ENCODE data around the gene BEND7. TPM values are rescaled to one million over a fixed set of nuclear protein-coding genes. Genes with fewer than 3 reads are reported as not detected.
A peak's percentile ranks its signal among the peaks of the same experiment; 100 is the strongest.

The BEND7 gene
- polyA plus RNA-seq, 1 of the 3 experiments (the other 2 are of a cell fraction), result 9.2 TPM

DNA sequence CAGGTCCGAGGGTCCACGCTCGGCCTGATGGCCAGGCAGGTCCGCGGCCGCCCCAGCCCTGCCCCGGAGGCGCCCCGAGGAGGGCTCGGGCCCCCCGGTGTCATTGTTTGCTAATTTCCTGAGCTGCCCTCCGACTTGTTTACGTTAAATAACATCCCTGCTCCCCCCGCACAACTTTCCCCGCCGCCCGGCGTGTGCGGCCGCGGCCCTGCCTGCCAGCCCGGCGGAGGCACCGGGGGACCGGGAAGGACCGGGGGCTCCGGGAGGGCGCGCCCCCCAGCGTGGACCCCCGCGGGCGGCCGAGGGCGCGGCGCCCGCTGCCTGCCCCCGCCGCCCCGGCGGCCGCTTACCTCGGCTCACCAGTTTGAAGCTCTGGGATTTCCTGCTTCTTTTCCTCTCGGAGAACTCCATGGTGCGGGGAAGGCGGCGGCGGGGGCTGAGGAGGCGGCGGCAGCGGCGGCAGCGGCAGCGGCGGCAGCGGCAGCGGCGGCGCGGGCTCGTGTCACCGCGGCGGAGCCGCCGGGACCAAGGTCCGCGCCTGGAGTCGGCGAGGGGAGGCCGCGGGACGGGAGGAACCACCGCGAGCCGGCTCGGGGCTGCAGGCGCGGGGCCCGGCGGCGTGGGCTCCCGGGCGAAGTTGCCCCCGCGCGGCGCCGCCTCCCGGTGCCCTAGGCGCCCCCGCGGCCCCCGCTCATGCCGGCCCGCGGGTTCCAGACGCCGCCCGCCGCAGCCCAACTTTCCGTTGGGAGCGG, 515 bp downstream of the BEND7 start:
- Histone ChIP-seq H3K27me3 (ENCODE audit: insufficient read depth) (no peaks in the 10 kb centered on the region), H3K9me3 (no peaks in the 10 kb centered on the region), H3K9ac (peak overlapping the region; percentile 62), H3F3A (replicated peaks; ENCODE audit: insufficient read depth) (peaks cover 13% of the 10 kb centered on the region), H3K36me3 (replicated peaks in 1 of 2; ENCODE audit: control insufficient read depth in 1 of 2, insufficient read depth in 2 of 2, low read length in 1 of 2) (peaks cover 0 to 2% of the 10 kb centered on the region in 2 experiments), H3K27ac (ENCODE audit: low read depth in 2 of 2, low read length in 1 of 2) (peak overlapping the region; percentile 11 to 48; a peak in 3 of 4 replicates), H2AFZ (ENCODE audit: low read depth) (peak overlapping the region; percentile 52), H3K79me2 (ENCODE audit: insufficient read depth) (peaks cover 26% of the 10 kb centered on the region; the same call in 1 of the 2 replicates), H3K4me2 (peak overlapping the region; percentile 77), H4K20me1 (ENCODE audit: insufficient read depth) (no peaks in the 10 kb centered on the region), H3K4me1 (ENCODE audit: control insufficient read depth in 1 of 2, insufficient read depth in 2 of 2, low read depth in 1 of 2, low read length in 1 of 2) (peaks cover 6 to 15% of the 10 kb centered on the region in 2 experiments; a peak in 3 of 4 replicates), H3K4me3 (ENCODE audit: low read depth in 2 of 2, low read length in 1 of 2) (peak overlapping the region; percentile 63 to 82), H3K9me2 (no peaks in the 10 kb centered on the region)
- CTCF ChIA-PET, result interaction anchor here (0.8 to 2.9 kb wide), 6 partner anchors 9 to 156 kb away, joined by 3 to 17 read pairs (median 5); partner anchors contain the start of gene PRPF18
- POLR2A ChIA-PET, result no interaction called here
- TF ChIP-seq FOSL2 (IDR thresholded peaks at IDR 0.05; ENCODE audit: borderline replicate concordance, low read depth) (no peak), GATA2 (CRISPR knock-in tag; IDR thresholded peaks at IDR 0.05) (no peak), RCOR1 (IDR thresholded peaks at IDR 0.05; ENCODE audit: low read length) (no peak), RFX5 (IDR thresholded peaks at IDR 0.05; ENCODE audit: low read length) (no peak), CHD2 (IDR thresholded peaks at IDR 0.05; ENCODE audit: low read length, partially characterized antibody) (no peak), YY1 (IDR thresholded peaks at IDR 0.05; ENCODE audit: low read depth) (no peak), JUND (IDR thresholded peaks at IDR 0.05) (no peak), MXI1 (IDR thresholded peaks at IDR 0.05; ENCODE audit: low read depth, low read length) (no peak; the same call in 1 of the 2 replicates), SMC3 (IDR thresholded peaks at IDR 0.05; ENCODE audit: low read depth, low read length) (no peak)
- TF ChIP-seq, protein P1, sequence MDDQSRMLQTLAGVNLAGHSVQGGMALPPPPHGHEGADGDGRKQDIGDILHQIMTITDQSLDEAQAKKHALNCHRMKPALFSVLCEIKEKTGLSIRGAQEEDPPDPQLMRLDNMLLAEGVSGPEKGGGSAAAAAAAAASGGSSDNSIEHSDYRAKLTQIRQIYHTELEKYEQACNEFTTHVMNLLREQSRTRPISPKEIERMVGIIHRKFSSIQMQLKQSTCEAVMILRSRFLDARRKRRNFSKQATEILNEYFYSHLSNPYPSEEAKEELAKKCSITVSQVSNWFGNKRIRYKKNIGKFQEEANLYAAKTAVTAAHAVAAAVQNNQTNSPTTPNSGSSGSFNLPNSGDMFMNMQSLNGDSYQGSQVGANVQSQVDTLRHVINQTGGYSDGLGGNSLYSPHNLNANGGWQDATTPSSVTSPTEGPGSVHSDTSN (IDR thresholded peaks at IDR 0.05), result no peak
- TF ChIP-seq, protein P2, sequence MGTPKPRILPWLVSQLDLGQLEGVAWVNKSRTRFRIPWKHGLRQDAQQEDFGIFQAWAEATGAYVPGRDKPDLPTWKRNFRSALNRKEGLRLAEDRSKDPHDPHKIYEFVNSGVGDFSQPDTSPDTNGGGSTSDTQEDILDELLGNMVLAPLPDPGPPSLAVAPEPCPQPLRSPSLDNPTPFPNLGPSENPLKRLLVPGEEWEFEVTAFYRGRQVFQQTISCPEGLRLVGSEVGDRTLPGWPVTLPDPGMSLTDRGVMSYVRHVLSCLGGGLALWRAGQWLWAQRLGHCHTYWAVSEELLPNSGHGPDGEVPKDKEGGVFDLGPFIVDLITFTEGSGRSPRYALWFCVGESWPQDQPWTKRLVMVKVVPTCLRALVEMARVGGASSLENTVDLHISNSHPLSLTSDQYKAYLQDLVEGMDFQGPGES (IDR thresholded peaks at IDR 0.05; ENCODE audit: low read depth, low read length), result no peak
- TF ChIP-seq, protein P3, sequence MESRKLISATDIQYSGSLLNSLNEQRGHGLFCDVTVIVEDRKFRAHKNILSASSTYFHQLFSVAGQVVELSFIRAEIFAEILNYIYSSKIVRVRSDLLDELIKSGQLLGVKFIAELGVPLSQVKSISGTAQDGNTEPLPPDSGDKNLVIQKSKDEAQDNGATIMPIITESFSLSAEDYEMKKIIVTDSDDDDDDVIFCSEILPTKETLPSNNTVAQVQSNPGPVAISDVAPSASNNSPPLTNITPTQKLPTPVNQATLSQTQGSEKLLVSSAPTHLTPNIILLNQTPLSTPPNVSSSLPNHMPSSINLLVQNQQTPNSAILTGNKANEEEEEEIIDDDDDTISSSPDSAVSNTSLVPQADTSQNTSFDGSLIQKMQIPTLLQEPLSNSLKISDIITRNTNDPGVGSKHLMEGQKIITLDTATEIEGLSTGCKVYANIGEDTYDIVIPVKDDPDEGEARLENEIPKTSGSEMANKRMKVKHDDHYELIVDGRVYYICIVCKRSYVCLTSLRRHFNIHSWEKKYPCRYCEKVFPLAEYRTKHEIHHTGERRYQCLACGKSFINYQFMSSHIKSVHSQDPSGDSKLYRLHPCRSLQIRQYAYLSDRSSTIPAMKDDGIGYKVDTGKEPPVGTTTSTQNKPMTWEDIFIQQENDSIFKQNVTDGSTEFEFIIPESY (IDR thresholded peaks at IDR 0.05; ENCODE audit: borderline replicate concordance, low read depth), result no peak
- 1% methylated on average over 25 of the region's 104 CpGs for WGBS (ENCODE audit: low lambda C conversion rate)
- DNase-seq, result peak; percentile 83

DNA sequence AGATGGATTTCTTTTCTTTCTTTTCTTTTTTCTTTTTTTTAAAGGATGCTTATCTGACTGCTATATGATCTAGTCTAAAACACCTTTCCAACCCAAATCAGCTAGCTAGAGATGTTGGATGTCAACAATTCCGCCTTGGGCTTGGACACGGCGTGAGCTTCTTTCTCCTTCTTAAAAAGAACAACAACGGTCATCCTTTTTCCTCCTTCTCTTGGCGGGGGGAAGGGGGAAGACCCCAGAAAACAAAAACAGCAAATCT, 1.0 kb downstream of the BEND7 start:
- peak overlapping the region in 1 of 2 experiments; percentile 48; a peak in 3 of 4 replicates for H3K27ac ChIP-seq (ENCODE audit: low read depth in 2 of 2, low read length in 1 of 2)
- 29% methylated on average over 5 of the region's 5 CpGs for WGBS (ENCODE audit: low lambda C conversion rate)
- H3K79me2 ChIP-seq (ENCODE audit: insufficient read depth), result peaks cover 31% of the 10 kb centered on the region; the same call in 1 of the 2 replicates
- TF ChIP-seq, protein P2 (IDR thresholded peaks at IDR 0.05; ENCODE audit: low read depth, low read length), result no peak
- TF ChIP-seq SMC3 (IDR thresholded peaks at IDR 0.05; ENCODE audit: low read depth, low read length) (no peak), MEF2A (IDR thresholded peaks at IDR 0.05; ENCODE audit: borderline replicate concordance, low read depth) (no peak), YY1 (IDR thresholded peaks at IDR 0.05; ENCODE audit: low read depth) (no peak), FOXM1 (IDR thresholded peaks at IDR 0.05; ENCODE audit: low read depth) (no peak), RCOR1 (IDR thresholded peaks at IDR 0.05; ENCODE audit: low read length) (no peak), NFIC (IDR thresholded peaks at IDR 0.05; ENCODE audit: borderline replicate concordance) (no peak), TCF12 (IDR thresholded peaks at IDR 0.05) (no peak), TAF1 (IDR thresholded peaks at IDR 0.05; ENCODE audit: borderline replicate concordance, low read depth, low read length) (no peak), MXI1 (IDR thresholded peaks at IDR 0.05; ENCODE audit: low read depth, low read length) (no peak), EZH2phosphoT487 (IDR thresholded peaks at IDR 0.05; ENCODE audit: borderline replicate concordance, low read depth) (no peak)
- TF ChIP-seq, protein P4, sequence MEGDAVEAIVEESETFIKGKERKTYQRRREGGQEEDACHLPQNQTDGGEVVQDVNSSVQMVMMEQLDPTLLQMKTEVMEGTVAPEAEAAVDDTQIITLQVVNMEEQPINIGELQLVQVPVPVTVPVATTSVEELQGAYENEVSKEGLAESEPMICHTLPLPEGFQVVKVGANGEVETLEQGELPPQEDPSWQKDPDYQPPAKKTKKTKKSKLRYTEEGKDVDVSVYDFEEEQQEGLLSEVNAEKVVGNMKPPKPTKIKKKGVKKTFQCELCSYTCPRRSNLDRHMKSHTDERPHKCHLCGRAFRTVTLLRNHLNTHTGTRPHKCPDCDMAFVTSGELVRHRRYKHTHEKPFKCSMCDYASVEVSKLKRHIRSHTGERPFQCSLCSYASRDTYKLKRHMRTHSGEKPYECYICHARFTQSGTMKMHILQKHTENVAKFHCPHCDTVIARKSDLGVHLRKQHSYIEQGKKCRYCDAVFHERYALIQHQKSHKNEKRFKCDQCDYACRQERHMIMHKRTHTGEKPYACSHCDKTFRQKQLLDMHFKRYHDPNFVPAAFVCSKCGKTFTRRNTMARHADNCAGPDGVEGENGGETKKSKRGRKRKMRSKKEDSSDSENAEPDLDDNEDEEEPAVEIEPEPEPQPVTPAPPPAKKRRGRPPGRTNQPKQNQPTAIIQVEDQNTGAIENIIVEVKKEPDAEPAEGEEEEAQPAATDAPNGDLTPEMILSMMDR (IDR thresholded peaks at IDR 0.05), result no peak

More for the DNA sequence above, 1.0 kb downstream of the BEND7 start:
- DNase-seq, result no peak
- peak overlapping the region; percentile 52 for H2AFZ ChIP-seq (ENCODE audit: low read depth)
- no peaks in the 10 kb centered on the region for H4K20me1 ChIP-seq (ENCODE audit: insufficient read depth)
- peaks cover 0 to 6% of the 10 kb centered on the region in 2 experiments for H3K36me3 ChIP-seq (replicated peaks in 1 of 2; ENCODE audit: control insufficient read depth in 1 of 2, insufficient read depth in 2 of 2, low read length in 1 of 2)
- no peaks in the 10 kb centered on the region for H3K9me3 ChIP-seq
- H3K27me3 ChIP-seq (ENCODE audit: insufficient read depth), result no peaks in the 10 kb centered on the region
- peaks cover 6 to 15% of the 10 kb centered on the region in 2 experiments; a peak in 3 of 4 replicates for H3K4me1 ChIP-seq (ENCODE audit: control insufficient read depth in 1 of 2, insufficient read depth in 2 of 2, low read depth in 1 of 2, low read length in 1 of 2)
- H3K4me2 ChIP-seq, result peak overlapping the region; percentile 77
- ChIA-PET POLR2A (no interaction called here), CTCF (interaction anchor here (1.2 to 2.9 kb wide), 4 partner anchors 9 to 155 kb away, joined by 3 to 17 read pairs (median 6); no protein-coding TSS in a partner anchor)
- peak overlapping the region; percentile 63 to 82 for H3K4me3 ChIP-seq (ENCODE audit: low read depth in 2 of 2, low read length in 1 of 2)
- H3F3A ChIP-seq (replicated peaks; ENCODE audit: insufficient read depth), result peaks cover 13% of the 10 kb centered on the region
- H3K9me2 ChIP-seq, result no peaks in the 10 kb centered on the region
- H3K9ac ChIP-seq, result peak overlapping the region; percentile 62
